ENCODE measurements around the gene KLK13.

The KLK13 gene

GRCh38 chr19:51076631-51077213 lies 11.8 kb upstream of the KLK13 start:
- no peak overlapping the region for H3K4me3 ChIP-seq (ENCODE audit: low read length)
- H3K9me3 ChIP-seq (ENCODE audit: control insufficient read depth, low read length) = peaks cover 15% of the 10 kb centered on the region
- H3K4me1 ChIP-seq (ENCODE audit: control insufficient read depth, insufficient read depth, low read length) = no peaks in the 10 kb centered on the region
- no peak for DNase-seq (ENCODE audit: low read depth)
- H3K27me3 ChIP-seq (replicated peaks; ENCODE audit: control insufficient read depth, insufficient read depth, low read length) = peaks cover 15% of the 10 kb centered on the region
- H3K36me3 ChIP-seq (ENCODE audit: control insufficient read depth, insufficient read depth, low read length, severe bottlenecking) = no peaks in the 10 kb centered on the region
- H3K9ac ChIP-seq (ENCODE audit: low read length) = no peak overlapping the region

- no peaks in the 10 kb centered on the region for H3K4me1 ChIP-seq (ENCODE audit: control insufficient read depth, insufficient read depth, low read length)
- peaks cover 15% of the 10 kb centered on the region for H3K9me3 ChIP-seq (ENCODE audit: control insufficient read depth, low read length)
- no peak overlapping the region for H3K4me3 ChIP-seq (ENCODE audit: low read length)
- peaks cover 9% of the 10 kb centered on the region for H3K27me3 ChIP-seq (replicated peaks; ENCODE audit: control insufficient read depth, insufficient read depth, low read length)
- H3K36me3 ChIP-seq (ENCODE audit: control insufficient read depth, insufficient read depth, low read length, severe bottlenecking) = no peaks in the 10 kb centered on the region
- no peak for DNase-seq (ENCODE audit: low read depth)
- H3K9ac ChIP-seq (ENCODE audit: low read length) = no peak overlapping the region
Measured at GRCh38 chr19:51075998-51076397, 11.1 kb upstream of the KLK13 start.

GRCh38 chr19:51071095-51071405 lies 6.2 kb upstream of the KLK13 start:
- Histone ChIP-seq H3K9ac (ENCODE audit: low read length) (no peak overlapping the region), H3K27me3 (replicated peaks; ENCODE audit: control insufficient read depth, insufficient read depth, low read length) (no peaks in the 10 kb centered on the region), H3K4me3 (ENCODE audit: low read length) (no peak overlapping the region), H3K9me3 (ENCODE audit: control insufficient read depth, low read length) (peaks cover 18% of the 10 kb centered on the region), H3K36me3 (ENCODE audit: control insufficient read depth, insufficient read depth, low read length, severe bottlenecking) (no peaks in the 10 kb centered on the region), H3K4me1 (ENCODE audit: control insufficient read depth, insufficient read depth, low read length) (no peaks in the 10 kb centered on the region)
- no peak for DNase-seq (ENCODE audit: low read depth)

GRCh38 chr19:51070334-51071094 lies 5.6 kb upstream of the KLK13 start:
- no peak overlapping the region for H3K9ac ChIP-seq (ENCODE audit: low read length)
- DNase-seq (ENCODE audit: low read depth) = no peak
- H3K27me3 ChIP-seq (replicated peaks; ENCODE audit: control insufficient read depth, insufficient read depth, low read length) = no peaks in the 10 kb centered on the region
- H3K36me3 ChIP-seq (ENCODE audit: control insufficient read depth, insufficient read depth, low read length, severe bottlenecking) = no peaks in the 10 kb centered on the region
- H3K4me3 ChIP-seq (ENCODE audit: low read length) = no peak overlapping the region
- H3K4me1 ChIP-seq (ENCODE audit: control insufficient read depth, insufficient read depth, low read length) = no peaks in the 10 kb centered on the region
- peaks cover 18% of the 10 kb centered on the region for H3K9me3 ChIP-seq (ENCODE audit: control insufficient read depth, low read length)

GRCh38 chr19:51066393-51067186 lies 1.7 kb upstream of the KLK13 start:
- Histone ChIP-seq H3K4me1 (ENCODE audit: control insufficient read depth, insufficient read depth, low read length) (peaks cover 2% of the 10 kb centered on the region), H3K9ac (ENCODE audit: low read length) (no peak overlapping the region), H3K9me3 (ENCODE audit: control insufficient read depth, low read length) (peaks cover 3% of the 10 kb centered on the region), H3K36me3 (ENCODE audit: control insufficient read depth, insufficient read depth, low read length, severe bottlenecking) (no peaks in the 10 kb centered on the region), H3K4me3 (ENCODE audit: low read length) (no peak overlapping the region), H3K27me3 (replicated peaks; ENCODE audit: control insufficient read depth, insufficient read depth, low read length) (no peaks in the 10 kb centered on the region)
- DNase-seq (ENCODE audit: low read depth) = no peak

- Histone ChIP-seq H3K9me3 (ENCODE audit: control insufficient read depth, low read length) (peaks cover 3% of the 10 kb centered on the region), H3K4me3 (ENCODE audit: low read length) (no peak overlapping the region), H3K9ac (ENCODE audit: low read length) (no peak overlapping the region), H3K36me3 (ENCODE audit: control insufficient read depth, insufficient read depth, low read length, severe bottlenecking) (no peaks in the 10 kb centered on the region), H3K27me3 (replicated peaks; ENCODE audit: control insufficient read depth, insufficient read depth, low read length) (no peaks in the 10 kb centered on the region), H3K4me1 (ENCODE audit: control insufficient read depth, insufficient read depth, low read length) (peaks cover 2% of the 10 kb centered on the region)
- DNase-seq (ENCODE audit: low read depth) = no peak
Measured at GRCh38 chr19:51065221-51065960, 499 bp upstream of the KLK13 start.

- Histone ChIP-seq H3K4me1 (ENCODE audit: control insufficient read depth, insufficient read depth, low read length) (peaks cover 2% of the 10 kb centered on the region), H3K9ac (ENCODE audit: low read length) (no peak overlapping the region), H3K27me3 (replicated peaks; ENCODE audit: control insufficient read depth, insufficient read depth, low read length) (no peaks in the 10 kb centered on the region), H3K4me3 (ENCODE audit: low read length) (no peak overlapping the region), H3K9me3 (ENCODE audit: control insufficient read depth, low read length) (no peaks in the 10 kb centered on the region), H3K36me3 (ENCODE audit: control insufficient read depth, insufficient read depth, low read length, severe bottlenecking) (no peaks in the 10 kb centered on the region)
- DNase-seq (ENCODE audit: low read depth) = no peak
Measured at GRCh38 chr19:51063664-51064063, 1.2 kb downstream of the KLK13 start.

- no peaks in the 10 kb centered on the region for H3K27me3 ChIP-seq (replicated peaks; ENCODE audit: control insufficient read depth, insufficient read depth, low read length)
- DNase-seq (ENCODE audit: low read depth) = no peak
- no peak overlapping the region for H3K4me3 ChIP-seq (ENCODE audit: low read length)
- no peaks in the 10 kb centered on the region for H3K9me3 ChIP-seq (ENCODE audit: control insufficient read depth, low read length)
- H3K4me1 ChIP-seq (ENCODE audit: control insufficient read depth, insufficient read depth, low read length) = peaks cover 2% of the 10 kb centered on the region
- H3K36me3 ChIP-seq (ENCODE audit: control insufficient read depth, insufficient read depth, low read length, severe bottlenecking) = no peaks in the 10 kb centered on the region
- no peak overlapping the region for H3K9ac ChIP-seq (ENCODE audit: low read length)
Measured at GRCh38 chr19:51060973-51061372, 3.9 kb downstream of the KLK13 start.

GRCh38 chr19:51060336-51060735 lies 4.6 kb downstream of the KLK13 start:
- H3K9ac ChIP-seq (ENCODE audit: low read length) = no peak overlapping the region
- peaks cover 2% of the 10 kb centered on the region for H3K4me1 ChIP-seq (ENCODE audit: control insufficient read depth, insufficient read depth, low read length)
- no peak overlapping the region for H3K4me3 ChIP-seq (ENCODE audit: low read length)
- H3K36me3 ChIP-seq (ENCODE audit: control insufficient read depth, insufficient read depth, low read length, severe bottlenecking) = no peaks in the 10 kb centered on the region
- no peaks in the 10 kb centered on the region for H3K9me3 ChIP-seq (ENCODE audit: control insufficient read depth, low read length)
- no peak for DNase-seq (ENCODE audit: low read depth)
- peaks cover 3% of the 10 kb centered on the region for H3K27me3 ChIP-seq (replicated peaks; ENCODE audit: control insufficient read depth, insufficient read depth, low read length)

- H3K4me1 ChIP-seq (ENCODE audit: control insufficient read depth, insufficient read depth, low read length) = no peaks in the 10 kb centered on the region
- DNase-seq (ENCODE audit: low read depth) = no peak
- H3K27me3 ChIP-seq (replicated peaks; ENCODE audit: control insufficient read depth, insufficient read depth, low read length) = peaks cover 6% of the 10 kb centered on the region
- no peaks in the 10 kb centered on the region for H3K9me3 ChIP-seq (ENCODE audit: control insufficient read depth, low read length)
- no peaks in the 10 kb centered on the region for H3K36me3 ChIP-seq (ENCODE audit: control insufficient read depth, insufficient read depth, low read length, severe bottlenecking)
- no peak overlapping the region for H3K9ac ChIP-seq (ENCODE audit: low read length)
- no peak overlapping the region for H3K4me3 ChIP-seq (ENCODE audit: low read length)
Measured at GRCh38 chr19:51059715-51060114, 5.2 kb downstream of the KLK13 start.

GRCh38 chr19:51055866-51056265 lies 9.0 kb downstream of the KLK13 start:
- H3K27me3 ChIP-seq (replicated peaks; ENCODE audit: control insufficient read depth, insufficient read depth, low read length) = peaks cover 13% of the 10 kb centered on the region

More at GRCh38 chr19:51055866-51056265, 9.0 kb downstream of the KLK13 start:
- H3K9ac ChIP-seq (ENCODE audit: low read length) = no peak overlapping the region
- no peaks in the 10 kb centered on the region for H3K36me3 ChIP-seq (ENCODE audit: control insufficient read depth, insufficient read depth, low read length, severe bottlenecking)
- no peaks in the 10 kb centered on the region for H3K9me3 ChIP-seq (ENCODE audit: control insufficient read depth, low read length)
- H3K4me3 ChIP-seq (ENCODE audit: low read length) = no peak overlapping the region
- no peak for DNase-seq (ENCODE audit: low read depth)
- H3K4me1 ChIP-seq (ENCODE audit: control insufficient read depth, insufficient read depth, low read length) = no peaks in the 10 kb centered on the region
